Spinal cord (tissue), 10 donors: Measurements from ENCODE around the gene CLEC3B. TPM values are rescaled to one million over a fixed set of nuclear protein-coding genes. Genes with fewer than 3 reads are reported as not detected.

Experiments used
- DNase-seq, 6 donors: peaks; one replicate each; pipeline versions ENCODE4 v3.0.0 to v3.0.0-alpha.2; 2013 to 2015; ENCODE audit warnings: low spot score in 6 of 6, low read depth in 4 of 6
- H3K27ac ChIP-seq: one replicate; pipeline ENCODE4 v1.5.1; 2013; ENCODE audit warnings: low read depth, low read length, control low read depth
- H3K27me3 ChIP-seq: one replicate; pipeline ENCODE4 v1.6.1; 2013; ENCODE audit warnings: low read length; ENCODE audit not compliant: control insufficient read depth, insufficient read depth
- H3K36me3 ChIP-seq: one replicate; pipeline ENCODE4 v1.6.1; 2013; ENCODE audit warnings: low read length; ENCODE audit not compliant: control insufficient read depth, insufficient read depth
- H3K4me1 ChIP-seq: one replicate; pipeline ENCODE4 v1.6.1; 2013; ENCODE audit warnings: low read length; ENCODE audit not compliant: control insufficient read depth, insufficient read depth
- H3K4me3 ChIP-seq: one replicate; pipeline ENCODE4 v1.5.1; 2013; ENCODE audit warnings: low read depth, low read length, control low read depth
- H3K9me3 ChIP-seq: one replicate; pipeline ENCODE4 v1.6.1; 2013; ENCODE audit warnings: low read length; ENCODE audit not compliant: control insufficient read depth, insufficient read depth
- WGBS: methylation state at CpG from one replicate; pipeline ENCODE4 v1.1.5; 2013; ENCODE audit warnings: missing lambda C conversion rate; ENCODE audit not compliant: insufficient coverage; 5-methylcytosine and 5-hydroxymethylcytosine counted together
- polyA plus RNA-seq, 2 donors: library from polyadenylated mRNA; unstranded; fragments of 120-200 nt; gene quantifications; one replicate each; pipeline ENCODE4 v1.2.1, GENCODE V29; 2013; ENCODE audit not compliant: insufficient read length in 2 of 2
- total RNA-seq, 2 donors: library from RNA; depleted of rRNA in 1 of 2; stranded (reverse); fragments of 120-200 nt in 1 of 2; fragments of >200 nt in 1 of 2; gene quantifications; one replicate each; pipeline versions ENCODE4 v1.2.3 to v1.2.4, GENCODE V29; 2013 to 2014
- donor health status: healthy.

CLEC3B gene
- total and polyA plus RNA-seq, 4 donors = 91.2 to 391 (median 138) TPM

DNA sequence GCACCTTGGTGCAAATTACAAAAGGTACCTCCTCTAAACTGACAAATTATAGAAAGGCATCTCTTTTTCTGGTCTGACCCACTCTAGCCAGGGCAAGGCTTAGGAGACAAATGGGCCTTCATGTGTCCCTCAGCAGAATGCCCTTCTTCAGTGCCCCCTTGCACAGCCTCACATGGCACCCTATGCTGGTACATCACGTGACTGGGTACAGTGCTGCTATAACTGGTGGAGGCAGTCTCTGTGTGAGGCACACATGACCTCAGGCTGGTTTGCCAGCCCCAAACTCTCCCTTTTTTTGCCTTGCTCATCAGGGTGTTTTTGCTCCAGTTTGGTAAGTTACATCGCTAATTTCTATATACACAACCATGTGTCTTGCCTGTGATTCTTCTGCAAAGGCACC, 3.1 kb downstream of the CLEC3B start:
- 83% methylated on average over 1 of the region's 2 CpGs for WGBS
- no peak for DNase-seq
- no peak overlapping the region for H3K4me3 ChIP-seq
- H3K27me3 ChIP-seq = no peaks in the 10 kb centered on the region
- peaks cover 21% of the 10 kb centered on the region for H3K4me1 ChIP-seq
- H3K9me3 ChIP-seq = no peaks in the 10 kb centered on the region
- H3K27ac ChIP-seq = no peak overlapping the region
- no peaks in the 10 kb centered on the region for H3K36me3 ChIP-seq

DNA sequence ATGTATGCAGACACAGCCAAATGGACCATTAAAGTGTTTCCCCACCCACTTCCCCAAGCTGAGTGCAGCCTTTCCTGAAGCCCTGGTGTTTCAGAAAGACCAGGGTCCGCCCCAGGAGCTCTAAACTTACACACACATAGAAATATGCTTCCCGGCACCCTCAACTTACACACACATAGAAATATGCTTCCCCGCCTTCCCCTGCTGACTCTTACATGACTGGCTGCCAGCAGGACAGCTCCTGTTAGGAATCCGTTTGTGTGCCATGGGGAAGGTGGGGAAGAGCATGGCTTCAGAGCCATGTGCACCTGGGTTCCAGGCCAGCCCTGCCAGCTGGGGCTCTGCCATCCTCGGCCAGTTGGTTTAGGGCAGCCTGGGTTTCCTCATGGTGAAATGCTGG, 3.6 kb downstream of the CLEC3B start:
- H3K4me1 ChIP-seq = peaks cover 24% of the 10 kb centered on the region
- H3K27ac ChIP-seq = no peak overlapping the region
- H3K36me3 ChIP-seq = no peaks in the 10 kb centered on the region
- H3K4me3 ChIP-seq = no peak overlapping the region
- H3K9me3 ChIP-seq = no peaks in the 10 kb centered on the region
- H3K27me3 ChIP-seq = no peaks in the 10 kb centered on the region
- no peak for DNase-seq
- 68% methylated on average over 4 of the region's 5 CpGs for WGBS

DNA sequence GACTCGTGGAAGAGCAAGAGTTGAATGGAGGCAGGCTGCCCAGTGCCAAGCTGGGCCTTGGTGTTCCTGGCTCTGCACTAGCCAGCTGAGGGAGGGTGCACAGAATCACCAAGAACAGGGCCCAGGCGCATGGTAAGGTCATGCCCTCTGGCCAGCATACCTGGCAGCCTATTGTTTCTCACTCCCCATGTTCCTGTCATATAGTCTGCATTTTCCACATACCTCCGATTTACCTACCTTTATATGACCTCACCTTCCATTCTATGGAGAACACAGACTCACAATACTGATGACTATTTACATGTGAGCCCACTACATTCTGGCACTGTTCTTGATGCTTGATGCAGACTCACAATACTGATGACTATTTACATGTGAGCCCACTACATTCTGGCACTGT, 5.4 kb downstream of the CLEC3B start:
- WGBS = 89% methylated on average over 3 of the region's 3 CpGs
- Histone ChIP-seq H3K36me3 (no peaks in the 10 kb centered on the region), H3K4me1 (peaks cover 28% of the 10 kb centered on the region)

DNA sequence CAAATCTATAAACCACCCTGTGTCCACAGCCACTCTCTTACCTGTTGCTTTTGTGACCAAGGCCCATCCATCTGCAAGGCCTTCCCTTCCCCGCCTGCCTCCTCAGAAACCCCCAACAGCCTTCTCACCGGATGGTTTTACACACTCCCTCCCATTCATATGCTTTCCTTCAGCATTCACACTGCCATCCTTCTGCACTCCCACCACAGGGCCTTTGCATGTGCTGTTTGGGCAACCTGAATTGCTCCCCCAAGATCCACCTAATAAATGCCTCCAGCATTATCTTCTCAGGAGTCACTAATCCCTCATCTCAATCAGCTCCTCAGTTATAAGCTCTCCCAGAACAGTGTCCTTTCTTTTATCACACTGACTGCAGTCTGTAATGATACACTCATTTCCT, 6.0 kb downstream of the CLEC3B start:
- Histone ChIP-seq H3K9me3 (no peaks in the 10 kb centered on the region), H3K27ac (no peak overlapping the region), H3K27me3 (peaks cover 16% of the 10 kb centered on the region), H3K36me3 (no peaks in the 10 kb centered on the region), H3K4me3 (no peak overlapping the region), H3K4me1 (peaks cover 29% of the 10 kb centered on the region)
- 100% methylated on average over 2 of the region's 2 CpGs for WGBS
- DNase-seq = no peak

More for the DNA sequence above, 5.4 kb downstream of the CLEC3B start:
- no peak for DNase-seq
- Histone ChIP-seq H3K27me3 (peaks cover 10% of the 10 kb centered on the region), H3K9me3 (no peaks in the 10 kb centered on the region), H3K27ac (no peak overlapping the region), H3K4me3 (no peak overlapping the region)

DNA sequence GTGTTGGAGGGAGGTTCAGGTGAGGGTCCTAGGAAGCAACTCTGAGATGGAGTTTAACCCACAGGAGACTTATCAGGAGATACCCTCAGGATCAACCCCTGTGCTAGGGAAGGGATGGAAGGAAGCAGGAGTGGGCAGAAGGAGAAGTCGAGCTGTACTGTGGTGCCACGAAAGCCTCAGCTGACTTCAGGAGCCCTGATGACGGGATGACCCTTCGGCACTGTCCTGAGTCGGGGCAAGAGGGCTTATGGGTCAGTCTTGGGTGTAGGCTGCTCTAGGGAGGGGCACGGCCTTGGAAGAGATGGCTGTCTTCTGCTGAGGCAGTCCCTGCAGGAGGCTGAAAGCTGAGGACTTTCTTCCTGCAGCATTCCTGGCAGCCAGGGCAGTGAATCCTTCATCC, 7.7 kb downstream of the CLEC3B start:
- no peak overlapping the region for H3K27ac ChIP-seq
- H3K36me3 ChIP-seq = no peaks in the 10 kb centered on the region
- no peak for DNase-seq
- H3K9me3 ChIP-seq = no peaks in the 10 kb centered on the region
- WGBS = 73% methylated on average over 6 of the region's 6 CpGs
- H3K4me1 ChIP-seq = peaks cover 32% of the 10 kb centered on the region
- H3K4me3 ChIP-seq = no peak overlapping the region
- H3K27me3 ChIP-seq = peaks cover 16% of the 10 kb centered on the region

DNA sequence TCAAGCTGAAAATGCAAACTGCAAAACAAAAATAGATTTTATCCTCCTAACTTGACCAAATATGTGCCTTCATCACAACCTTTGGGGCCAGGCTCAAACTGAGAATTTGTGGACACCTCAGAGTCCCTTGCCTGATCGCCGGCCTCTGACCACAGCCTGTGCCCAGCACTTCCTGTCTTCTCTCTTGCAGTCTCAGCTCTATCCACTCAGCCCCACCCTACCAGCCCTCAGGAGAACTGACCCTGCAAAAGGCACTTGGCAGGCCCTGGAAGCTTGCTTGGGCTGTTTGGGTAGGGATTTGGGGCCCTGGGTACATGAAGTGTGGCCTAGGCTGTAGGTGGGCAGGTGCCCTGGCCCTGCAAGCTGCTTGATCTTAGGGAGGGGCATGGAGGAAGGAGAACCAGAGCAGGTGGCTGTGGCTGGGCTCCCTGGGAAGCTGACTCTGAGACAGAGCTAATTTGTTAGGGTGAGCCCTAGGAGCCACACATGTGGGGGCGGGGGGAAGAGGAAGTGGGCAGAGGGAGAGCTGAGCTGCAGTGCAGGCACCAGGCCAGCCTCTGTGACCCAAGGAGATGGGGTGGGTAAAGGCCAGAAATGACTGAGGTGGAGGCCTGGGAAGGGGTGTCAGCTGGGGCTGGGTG, 8.6 kb downstream of the CLEC3B start:
- WGBS = 84% methylated on average over 3 of the region's 3 CpGs

DNA sequence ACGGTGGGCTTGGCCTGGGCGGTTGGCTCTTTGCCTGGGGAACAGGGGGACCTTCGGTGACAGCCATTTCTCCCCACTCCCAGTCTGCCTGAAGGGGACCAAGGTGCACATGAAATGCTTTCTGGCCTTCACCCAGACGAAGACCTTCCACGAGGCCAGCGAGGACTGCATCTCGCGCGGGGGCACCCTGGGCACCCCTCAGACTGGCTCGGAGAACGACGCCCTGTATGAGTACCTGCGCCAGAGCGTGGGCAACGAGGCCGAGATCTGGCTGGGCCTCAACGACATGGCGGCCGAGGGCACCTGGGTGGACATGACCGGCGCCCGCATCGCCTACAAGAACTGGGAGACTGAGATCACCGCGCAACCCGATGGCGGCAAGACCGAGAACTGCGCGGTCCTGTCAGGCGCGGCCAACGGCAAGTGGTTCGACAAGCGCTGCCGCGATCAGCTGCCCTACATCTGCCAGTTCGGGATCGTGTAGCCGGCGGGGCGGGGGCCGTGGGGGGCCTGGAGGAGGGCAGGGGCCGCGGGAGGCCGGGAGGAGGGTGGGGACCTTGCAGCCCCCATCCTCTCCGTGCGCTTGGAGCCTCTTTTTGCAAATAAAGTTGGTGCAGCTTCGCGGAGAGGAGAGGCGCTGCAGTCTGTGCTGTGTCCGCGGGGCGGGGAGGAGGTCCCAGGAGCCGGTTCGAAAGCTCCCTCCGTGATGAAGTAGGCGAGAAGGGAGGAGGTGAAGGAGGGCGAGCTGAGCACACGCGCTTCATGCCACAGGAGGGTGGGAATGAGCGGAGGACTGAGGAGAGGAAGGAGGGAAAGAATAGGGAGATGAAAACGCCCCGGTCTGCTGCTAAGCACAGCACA, 9.6 kb downstream of the CLEC3B start:
- Histone ChIP-seq H3K36me3 (no peaks in the 10 kb centered on the region), H3K27ac (peak overlapping the region; percentile 49), H3K4me1 (peaks cover 29% of the 10 kb centered on the region), H3K27me3 (peaks cover 16% of the 10 kb centered on the region), H3K4me3 (peak overlapping the region; percentile 36), H3K9me3 (no peaks in the 10 kb centered on the region)
- DNase-seq = peak in 2 of 6 donors; percentile 67 to 72
- 16% methylated on average over 60 of the region's 64 CpGs for WGBS

More for the DNA sequence above, 8.6 kb downstream of the CLEC3B start:
- DNase-seq = no peak
- peaks cover 16% of the 10 kb centered on the region for H3K27me3 ChIP-seq
- H3K4me3 ChIP-seq = no peak overlapping the region
- no peak overlapping the region for H3K27ac ChIP-seq
- H3K36me3 ChIP-seq = no peaks in the 10 kb centered on the region
- H3K9me3 ChIP-seq = no peaks in the 10 kb centered on the region
- H3K4me1 ChIP-seq = peaks cover 30% of the 10 kb centered on the region

DNA sequence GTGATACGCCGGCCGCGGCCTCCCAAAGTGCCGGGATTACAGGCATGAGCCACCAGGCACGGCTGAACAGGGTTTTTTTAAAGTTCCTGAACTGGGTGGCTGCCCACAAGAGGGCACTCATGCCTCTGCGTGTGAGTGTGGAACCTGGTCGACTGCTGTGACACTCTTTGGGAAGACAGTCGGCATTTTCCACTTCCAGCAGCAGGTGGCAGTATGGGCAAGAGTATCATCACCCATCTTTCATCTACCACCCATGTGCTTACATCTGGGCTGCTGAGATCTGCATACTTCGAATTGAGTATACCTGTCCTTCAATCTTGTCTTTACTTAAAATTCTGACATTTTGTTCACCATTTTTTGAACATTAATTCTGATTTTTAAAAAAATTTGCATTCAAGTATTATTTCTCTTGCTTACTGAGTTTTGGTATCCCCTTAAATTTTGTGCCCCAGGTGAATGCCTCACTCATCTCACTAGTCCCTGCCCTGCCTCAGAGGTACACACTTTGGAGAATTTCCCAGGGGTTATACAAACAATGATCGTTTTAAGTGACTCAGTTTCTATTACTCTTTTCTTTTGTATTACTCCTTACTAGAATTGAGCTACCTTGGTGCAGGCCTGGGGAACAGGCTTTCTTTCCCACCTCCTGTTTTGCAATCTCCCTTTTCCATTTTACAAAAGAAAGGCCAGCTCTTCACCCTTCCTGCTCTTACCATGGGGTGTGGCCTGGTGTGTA, 11.8 kb downstream of the CLEC3B start:
- Histone ChIP-seq H3K36me3 (no peaks in the 10 kb centered on the region), H3K4me1 (peaks cover 29% of the 10 kb centered on the region), H3K4me3 (no peak overlapping the region), H3K27me3 (peaks cover 16% of the 10 kb centered on the region), H3K9me3 (no peaks in the 10 kb centered on the region), H3K27ac (no peak overlapping the region)
- WGBS = under 1% methylated on average over 10 of the region's 11 CpGs
- peak; percentile 80 to 99 (median 90) for DNase-seq

DNA sequence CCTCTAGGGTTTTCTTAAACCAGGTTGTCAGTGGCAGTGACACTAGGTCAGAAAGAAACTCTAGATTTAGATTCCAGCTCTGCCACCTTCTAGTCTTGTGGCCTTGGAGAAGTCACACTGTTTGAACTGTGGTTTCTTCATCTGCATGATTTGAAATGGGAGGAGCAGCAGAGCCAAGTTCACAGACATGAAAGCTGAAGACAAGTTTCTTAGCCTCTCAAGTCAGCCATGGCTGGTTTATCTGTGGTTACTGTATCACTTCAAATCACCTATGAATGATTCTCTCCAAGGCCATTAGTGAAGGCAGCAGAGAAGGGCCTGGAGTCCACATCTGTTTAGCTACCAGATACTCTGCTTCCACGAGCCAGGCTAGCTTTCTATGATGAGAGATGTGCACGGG, 15.6 kb downstream of the CLEC3B start:
- H3K27ac ChIP-seq = no peak overlapping the region
- H3K4me1 ChIP-seq = peaks cover 6% of the 10 kb centered on the region
- peaks cover 5% of the 10 kb centered on the region for H3K27me3 ChIP-seq
- no peak for DNase-seq
- H3K36me3 ChIP-seq = no peaks in the 10 kb centered on the region
- no peak overlapping the region for H3K4me3 ChIP-seq
- H3K9me3 ChIP-seq = no peaks in the 10 kb centered on the region
- 82% methylated on average over 2 of the region's 2 CpGs for WGBS
